T-helper 2 cell (primary cell): Measurements from ENCODE around the gene NSL1.

Experiments used
- DNase-seq, 5 experiments: peaks; one replicate each; pipeline versions ENCODE4 v3.0.0 to v3.0.0-alpha.2; 2012 to 2022

Gene NSL1

DNA sequence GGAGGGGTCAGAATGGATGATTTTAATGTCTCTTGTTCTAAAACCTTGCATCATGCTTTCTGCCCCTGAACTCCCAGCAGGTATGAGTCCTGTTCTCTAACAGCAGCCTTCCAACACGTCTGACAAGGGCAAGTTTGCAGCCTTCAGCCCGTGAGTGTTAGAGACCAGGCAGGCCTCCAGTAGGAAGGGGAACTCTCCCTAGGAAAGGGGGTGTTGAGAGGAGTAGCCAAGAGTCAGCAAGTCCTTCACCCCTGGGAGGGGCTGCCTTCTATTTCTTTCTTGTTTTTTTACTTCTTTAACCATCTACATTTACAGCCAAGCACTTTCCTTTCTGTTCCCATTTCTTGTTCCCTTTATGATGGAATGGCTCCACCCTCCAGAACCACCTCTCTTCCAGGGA lies 106.1 kb downstream of the NSL1 start:
- no peak for DNase-seq

DNA sequence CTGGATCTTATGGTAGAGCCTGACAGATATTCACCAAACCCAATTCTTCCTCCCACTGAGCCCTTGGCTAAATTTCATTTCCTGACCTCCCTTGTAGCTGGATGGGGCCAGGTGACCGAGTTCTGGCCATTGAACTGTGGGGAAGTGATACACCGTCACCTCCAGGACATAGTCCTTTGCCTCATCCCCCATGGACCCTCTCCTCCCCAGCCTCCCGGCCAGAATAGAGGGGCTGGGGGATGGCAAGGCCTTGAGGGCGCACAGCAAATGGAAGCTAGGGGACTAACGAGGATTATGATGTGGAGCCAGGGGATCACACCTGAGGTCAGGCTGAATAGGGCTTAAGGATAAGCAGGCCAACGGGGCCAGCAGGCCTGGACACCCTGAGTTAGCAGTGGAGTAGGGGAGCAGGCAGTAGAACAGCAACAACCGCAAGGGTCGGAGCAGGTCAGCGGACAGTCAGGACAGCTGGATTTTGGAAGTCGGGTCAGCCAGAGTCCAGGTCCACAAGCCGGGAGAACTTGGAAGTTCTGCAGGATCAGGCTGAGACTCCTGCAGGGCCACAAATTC lies 107.0 kb downstream of the NSL1 start:
- DNase-seq = no peak

GRCh38 chr1:212684076-212684475 lies 107.5 kb downstream of the NSL1 start:
- no peak for DNase-seq

GRCh38 chr1:212683357-212683722 lies 108.2 kb downstream of the NSL1 start:
- DNase-seq = peak in 2 of 5 experiments; percentile 21 to 84

GRCh38 chr1:212680680-212681389 lies 110.7 kb downstream of the NSL1 start:
- DNase-seq = peak in 1 of 5 experiments; percentile 70

DNA sequence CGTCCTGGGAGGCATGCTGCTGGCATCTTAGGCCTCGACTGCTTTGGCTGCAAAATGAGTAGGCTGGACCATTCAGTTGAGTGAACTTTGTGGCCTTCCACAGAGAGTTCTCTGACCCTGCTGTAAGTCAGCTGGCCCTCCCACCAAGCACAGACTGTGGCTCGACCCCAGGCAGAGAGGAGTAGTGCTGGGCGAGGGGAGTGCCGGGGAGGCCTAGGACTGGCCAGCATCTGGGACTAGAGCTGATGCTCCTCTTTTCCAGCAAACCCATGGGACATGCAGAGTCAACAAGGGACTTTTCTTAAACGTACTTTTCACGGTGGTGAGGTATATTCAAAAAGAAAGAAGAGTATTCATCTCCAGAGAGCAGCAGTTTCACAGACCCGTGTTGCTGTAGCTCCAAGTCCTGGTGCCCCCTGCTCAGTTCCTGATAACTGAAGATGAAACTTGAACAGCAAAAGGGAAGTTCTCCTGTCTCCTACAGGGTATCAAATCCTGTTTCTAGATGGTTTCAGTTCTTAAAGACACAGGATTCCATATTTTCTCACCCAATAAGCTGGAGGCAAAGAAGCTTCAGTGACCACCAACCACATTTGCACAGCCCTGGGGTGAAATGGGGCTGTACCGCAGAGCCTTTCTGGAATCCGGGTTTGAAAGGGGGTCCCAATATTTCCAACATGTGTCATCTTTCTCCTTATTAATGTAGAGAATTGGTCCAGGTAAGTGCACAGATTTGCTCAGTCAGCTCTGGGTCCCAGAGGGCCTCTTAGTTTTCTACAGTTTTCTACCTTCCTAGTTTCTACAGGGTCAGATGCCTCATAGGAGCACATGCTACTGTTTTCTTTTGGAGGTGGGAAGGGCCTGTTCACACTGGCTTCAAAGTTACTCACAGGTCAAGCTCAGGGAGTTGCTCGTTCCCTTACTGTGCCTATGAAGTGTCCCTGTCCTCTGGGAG lies 112.8 kb downstream of the NSL1 start:
- peak in 1 of 5 experiments; percentile 84 for DNase-seq

- no peak for DNase-seq
Observed at GRCh38 chr1:212677573-212677972, 114.0 kb downstream of the NSL1 start.

DNA sequence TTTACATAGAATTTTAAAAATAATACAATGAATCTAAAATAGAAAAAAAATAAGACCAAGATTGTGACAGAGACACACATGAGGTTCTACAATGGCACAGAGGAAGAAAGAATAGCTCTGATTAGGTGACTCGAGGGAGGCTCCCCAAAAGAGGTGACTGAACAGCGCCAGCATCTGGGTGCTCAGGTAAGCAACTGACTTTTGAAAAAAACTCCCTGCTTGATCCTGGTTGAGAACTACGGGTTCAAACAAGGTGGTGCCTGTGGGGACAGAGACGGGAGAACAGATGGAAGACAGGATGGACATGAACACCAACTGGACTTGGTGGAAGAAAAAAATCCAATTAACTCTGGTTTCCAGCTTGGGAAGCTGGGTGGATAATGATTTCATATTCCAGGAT lies 114.4 kb downstream of the NSL1 start:
- DNase-seq = no peak
